ENCODE data around the gene ASF1A. TPM values are rescaled to one million over a fixed set of nuclear protein-coding genes. Genes with fewer than 3 reads are reported as not detected.

Gene ASF1A
- total and polyA plus RNA-seq, 7 experiments from 2014 or later = 16.5 to 63.9 (median 48.5) TPM

GRCh38 chr6:118945217-118945616 is 51.3 kb downstream of the ASF1A start:
- no peak for ATAC-seq
- Mint-ChIP-seq H3K36me3 (peaks cover 10 to 51% (median 23%) of the 10 kb centered on the region in 5 donors), H3K9me3 (peaks cover 18 to 84% (median 52%) of the 10 kb centered on the region in 11 donors), H3K4me3 (no peak overlapping the region), H3K27me3 (peaks cover 0 to 22% (median 0%) of the 10 kb centered on the region in 5 donors), H3K27ac (no peak overlapping the region), H3K4me1 (no peaks in the 10 kb centered on the region)
- Histone ChIP-seq H3K36me3 (ENCODE audit: control insufficient read depth in 2 of 3, insufficient read depth in 3 of 3, low read length in 3 of 3) (no peaks in the 10 kb centered on the region), H3K4me3 (ENCODE audit: low read length) (no peak overlapping the region), H3K27me3 (ENCODE audit: control insufficient read depth in 2 of 2, insufficient read depth in 2 of 2, low read length in 2 of 2) (no peaks in the 10 kb centered on the region), H3K27ac (ENCODE audit: low read depth, low read length) (no peak overlapping the region), H3K4me1 (ENCODE audit: control insufficient read depth in 2 of 2, insufficient read depth in 2 of 2, low read length in 2 of 2) (no peaks in the 10 kb centered on the region), H3K9me3 (ENCODE audit: control insufficient read depth in 2 of 3, low read length in 3 of 3) (peaks cover 0 to 8% (median 3%) of the 10 kb centered on the region in 3 experiments)
- no peak for DNase-seq
- intact Hi-C loops (cut with micrococcal nuclease) = no loop called here
- CTCF ChIA-PET = no interaction called here
- POLR2A ChIA-PET = no interaction called here

- intact Hi-C loops (cut with micrococcal nuclease) = no loop called here
- H3K27me3 ChIP-seq (ENCODE audit: control insufficient read depth in 2 of 2, insufficient read depth in 2 of 2, low read length in 2 of 2) = no peaks in the 10 kb centered on the region
- CTCF ChIA-PET = no interaction called here
Observed at GRCh38 chr6:118952683-118953082, 58.7 kb downstream of the ASF1A start.

GRCh38 chr6:118953391-118953790 is 59.4 kb downstream of the ASF1A start:
- ATAC-seq = no peak
- CTCF ChIA-PET = interaction anchor here (0.7 kb wide), 1 partner anchor 1527 kb away, joined by 3 read pairs; the partner anchor contains the start of gene ROS1

More at GRCh38 chr6:118952683-118953082, 58.7 kb downstream of the ASF1A start:
- H3K27ac ChIP-seq (ENCODE audit: low read depth, low read length) = no peak overlapping the region
- H3K4me3 ChIP-seq (ENCODE audit: low read length) = no peak overlapping the region
- Mint-ChIP-seq H3K9me3 (peaks cover 3 to 37% (median 11%) of the 10 kb centered on the region in 11 donors), H3K4me1 (peaks cover 0 to 1% (median 0%) of the 10 kb centered on the region in 7 donors), H3K36me3 (peaks cover 0 to 15% (median 0%) of the 10 kb centered on the region in 5 donors), H3K27ac (no peak overlapping the region), H3K4me3 (no peak overlapping the region), H3K27me3 (peaks cover 0 to 18% (median 0%) of the 10 kb centered on the region in 5 donors)
- no peak for ATAC-seq
- no peak for DNase-seq
- POLR2A ChIA-PET = interaction anchor here (1.1 kb wide), 1 partner anchor 88 kb away, joined by 3 read pairs; no protein-coding TSS in a partner anchor
- no peaks in the 10 kb centered on the region for H3K36me3 ChIP-seq (ENCODE audit: control insufficient read depth in 2 of 3, insufficient read depth in 3 of 3, low read length in 3 of 3)
- no peaks in the 10 kb centered on the region for H3K4me1 ChIP-seq (ENCODE audit: control insufficient read depth in 2 of 2, insufficient read depth in 2 of 2, low read length in 2 of 2)
- no peaks in the 10 kb centered on the region for H3K9me3 ChIP-seq (ENCODE audit: control insufficient read depth in 2 of 3, low read length in 3 of 3)

More at GRCh38 chr6:118953391-118953790, 59.4 kb downstream of the ASF1A start:
- H3K4me1 ChIP-seq (ENCODE audit: control insufficient read depth in 2 of 2, insufficient read depth in 2 of 2, low read length in 2 of 2) = no peaks in the 10 kb centered on the region
- no peaks in the 10 kb centered on the region for H3K27me3 ChIP-seq (ENCODE audit: control insufficient read depth in 2 of 2, insufficient read depth in 2 of 2, low read length in 2 of 2)
- H3K27ac ChIP-seq (ENCODE audit: low read depth, low read length) = no peak overlapping the region
- Mint-ChIP-seq H3K4me1 (peaks cover 0 to 4% (median 0%) of the 10 kb centered on the region in 7 donors), H3K4me3 (no peak overlapping the region), H3K9me3 (peaks cover 3 to 30% (median 11%) of the 10 kb centered on the region in 11 donors), H3K36me3 (peaks cover 0 to 15% (median 0%) of the 10 kb centered on the region in 5 donors), H3K27me3 (peaks cover 0 to 18% (median 0%) of the 10 kb centered on the region in 5 donors), H3K27ac (no peak overlapping the region)
- no peak overlapping the region for H3K4me3 ChIP-seq (ENCODE audit: low read length)
- no peak for DNase-seq
- no peaks in the 10 kb centered on the region for H3K36me3 ChIP-seq (ENCODE audit: control insufficient read depth in 2 of 3, insufficient read depth in 3 of 3, low read length in 3 of 3)
- no peaks in the 10 kb centered on the region for H3K9me3 ChIP-seq (ENCODE audit: control insufficient read depth in 2 of 3, low read length in 3 of 3)
- POLR2A ChIA-PET = no interaction called here
- intact Hi-C loops (cut with micrococcal nuclease) = no loop called here

Other genes starting within 250 kb of the ASF1A start
- gene CEP85L, start 242.6 kb upstream of the ASF1A start, total RNA-seq = 10 to 100 TPM; 51.1 to 89.1 (median 78.6) TPM
- gene CEP85L, start 242.6 kb upstream of the ASF1A start, polyA plus RNA-seq = 10 to 100 TPM; 47.3 to 47.8 TPM
- gene MCM9, start 41.0 kb downstream of the ASF1A start, total RNA-seq = 10 to 100 TPM; 21.8 to 33.7 (median 31.1) TPM
- gene MCM9, start 41.0 kb downstream of the ASF1A start, polyA plus RNA-seq = 10 to 100 TPM; 12.1 to 16.0 TPM
- 1 to 10 TPM; 5.3 to 9.8 (median 7.9) TPM for gene FAM184A, start 184.5 kb downstream of the ASF1A start, total RNA-seq
- 1 to 10 TPM in 1 of 2 donors, under 1 TPM in 1; 0.99 to 3.1 TPM for gene FAM184A, start 184.5 kb downstream of the ASF1A start, polyA plus RNA-seq

Measured in naive thymus-derived CD4-positive, alpha-beta T cell (primary cell).